Esophagus muscularis mucosa (tissue), 4 donors: ENCODE data around the gene BRD3OS.

Experiments
- CTCF ChIP-seq, 3 experiments: fragments of 200-600 bp in 2 of 3; fragments of 450-650 bp in 1 of 3; sonication (generic) in 2 of 3; IDR thresholded peaks; one replicate each; pipeline ENCODE4 v1.5.1; 2017 to 2019; ENCODE audit warnings: antibody characterized with exemption in 3 of 3, mild to moderate bottlenecking in 2 of 3, moderate library complexity in 1 of 3
- EP300 ChIP-seq: sonication (generic); formaldehyde crosslinking; IDR thresholded peaks from one replicate; pipeline ENCODE4 v1.6.1; 2017; ENCODE audit warnings: antibody characterized with exemption
- POLR2A ChIP-seq: fragments of 450-650 bp; IDR thresholded peaks from one replicate; pipeline ENCODE4 v1.6.1; 2017; ENCODE audit warnings: antibody characterized with exemption, moderate library complexity, mild to moderate bottlenecking, low read depth
- POLR2AphosphoS5 ChIP-seq, 2 donors: sonication (generic); formaldehyde crosslinking; IDR thresholded peaks; one replicate each; pipeline ENCODE4 v1.6.1; 2017; ENCODE audit warnings: antibody characterized with exemption in 2 of 2

DNA sequence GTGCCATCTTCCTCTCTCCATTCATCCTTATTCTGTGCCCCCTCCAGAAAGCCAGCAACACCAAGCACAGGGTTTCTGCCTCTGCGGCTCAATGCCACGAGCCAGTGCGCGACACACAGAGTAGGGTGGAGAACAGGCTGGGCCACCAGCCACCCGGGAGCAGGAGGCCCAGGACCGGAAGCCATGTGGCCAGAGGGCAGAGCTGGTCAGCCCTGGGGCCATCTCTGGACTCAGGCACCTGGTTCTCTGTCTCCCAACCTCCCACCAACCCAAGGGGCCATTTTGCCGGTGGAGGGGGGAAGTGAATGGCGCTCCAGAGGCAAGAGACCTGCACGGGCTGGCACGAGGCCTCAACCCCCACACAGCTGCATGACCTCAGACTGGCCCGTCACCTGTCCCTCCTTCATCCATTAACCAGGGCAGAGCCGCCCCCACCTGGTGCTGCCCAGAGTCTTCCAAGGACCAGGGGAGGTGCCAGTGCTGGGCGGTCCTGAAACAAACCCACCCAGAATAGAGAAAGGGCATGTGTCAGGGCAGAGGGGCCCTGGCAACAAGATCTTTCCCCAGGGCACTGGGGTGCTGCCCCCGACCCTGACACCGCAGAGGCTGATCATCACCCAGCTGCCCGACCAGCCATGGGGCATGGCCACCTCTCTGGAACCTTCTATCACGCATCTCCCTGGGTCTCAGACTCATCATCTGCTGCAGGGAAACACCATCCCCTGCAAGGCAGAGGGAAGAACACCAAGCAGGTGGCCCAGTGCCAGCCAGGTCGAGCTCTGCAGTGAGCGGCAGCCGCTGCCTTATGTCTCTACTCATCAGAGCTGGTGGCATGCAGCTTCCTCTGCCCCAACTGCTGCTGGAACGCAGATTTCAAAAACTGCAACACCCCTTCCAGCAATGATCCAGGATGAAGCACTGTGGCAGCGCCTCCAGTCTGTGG is 45.1 kb upstream of the BRD3OS start:
- no peak for TF ChIP-seq POLR2AphosphoS5 (IDR thresholded peaks at IDR 0.05)
- TF ChIP-seq POLR2A: no peak
- TF ChIP-seq CTCF (IDR thresholded peaks at IDR 0.05): no peak
- TF ChIP-seq EP300: no peak
